OCI-LY3 (cell line): Measurements from ENCODE around the gene HNRNPH1.

Experiments
- H2AFZ ChIP-seq: fragments of 200-600, 300-600 bp; shearing (Covaris generic); 2 replicates; pipeline ENCODE4 v1.6.0; 2014; ENCODE audit warnings: antibody characterized with exemption, low read depth, low read length
- H3K27ac ChIP-seq: fragments of 200-600, 300-600 bp; sonication (generic); 2 replicates; pipeline ENCODE4 v1.5.1; 2014; ENCODE audit warnings: mild to moderate bottlenecking, low read length, moderate library complexity, mixed read lengths
- H3K27me3 ChIP-seq: fragments of 200-600, 300-600 bp; sonication (generic); 2 replicates; pipeline ENCODE4 v1.6.1; 2014; ENCODE audit warnings: low read depth, low read length, mixed read lengths
- H3K36me3 ChIP-seq: fragments of 200-600, 300-600 bp; sonication (generic); replicated peaks from 2 replicates; pipeline ENCODE3; 2014; ENCODE audit warnings: low read depth, low read length, mixed read lengths
- H3K4me1 ChIP-seq: fragments of 300-600, 200-600 bp; sonication (generic); 2 replicates; pipeline ENCODE4 v1.6.1; 2014; ENCODE audit warnings: low read length, mixed read lengths
- H3K4me2 ChIP-seq: fragments of 200-600, 300-600 bp; sonication (generic); 2 replicates; pipeline ENCODE4 v1.6.1; 2014; ENCODE audit warnings: low read length, mixed read lengths
- H3K4me3 ChIP-seq: fragments of 300-600, 200-600 bp; sonication (generic); 2 replicates; pipeline ENCODE4 v1.5.1; 2014; ENCODE audit warnings: antibody characterized with exemption, mild to moderate bottlenecking, low read length, moderate library complexity
- H3K79me2 ChIP-seq: fragments of 300-600, 200-600 bp; shearing (Covaris generic); 2 replicates; pipeline ENCODE4 v1.6.1; 2014; ENCODE audit warnings: mild to moderate bottlenecking, low read length, mixed read lengths
- H3K9ac ChIP-seq: fragments of 300-600, 200-600 bp; shearing (Covaris generic); 2 replicates; pipeline ENCODE4 v1.6.0; 2014; ENCODE audit warnings: mild to moderate bottlenecking, low read length, moderate library complexity
- H3K9me3 ChIP-seq: fragments of 200-600, 300-600 bp; shearing (Covaris generic); 2 replicates; pipeline ENCODE4 v1.6.1; 2014; ENCODE audit warnings: low read length, mixed read lengths; ENCODE audit not compliant: insufficient read depth
- H4K20me1 ChIP-seq: fragments of 200-600, 300-600 bp; sonication (generic); 2 replicates; pipeline ENCODE4 v1.6.1; 2016; ENCODE audit warnings: low read length, mixed read lengths; ENCODE audit not compliant: insufficient read depth
- EZH2phosphoT487 ChIP-seq: fragments of 200-600 bp; shearing (Covaris generic); IDR thresholded peaks from 2 replicates; pipeline ENCODE4 v1.6.1; 2018; ENCODE audit warnings: antibody characterized with exemption, mixed run types, low read depth
- TF ChIP-seq, protein P1 (sequence below): fragments of 200-600, 300-600 bp; sonication (generic); IDR thresholded peaks from 2 replicates; pipeline ENCODE4 v1.5.1; 2014; ENCODE audit warnings: antibody characterized with exemption, low read length, low read depth

The HNRNPH1 gene

DNA sequence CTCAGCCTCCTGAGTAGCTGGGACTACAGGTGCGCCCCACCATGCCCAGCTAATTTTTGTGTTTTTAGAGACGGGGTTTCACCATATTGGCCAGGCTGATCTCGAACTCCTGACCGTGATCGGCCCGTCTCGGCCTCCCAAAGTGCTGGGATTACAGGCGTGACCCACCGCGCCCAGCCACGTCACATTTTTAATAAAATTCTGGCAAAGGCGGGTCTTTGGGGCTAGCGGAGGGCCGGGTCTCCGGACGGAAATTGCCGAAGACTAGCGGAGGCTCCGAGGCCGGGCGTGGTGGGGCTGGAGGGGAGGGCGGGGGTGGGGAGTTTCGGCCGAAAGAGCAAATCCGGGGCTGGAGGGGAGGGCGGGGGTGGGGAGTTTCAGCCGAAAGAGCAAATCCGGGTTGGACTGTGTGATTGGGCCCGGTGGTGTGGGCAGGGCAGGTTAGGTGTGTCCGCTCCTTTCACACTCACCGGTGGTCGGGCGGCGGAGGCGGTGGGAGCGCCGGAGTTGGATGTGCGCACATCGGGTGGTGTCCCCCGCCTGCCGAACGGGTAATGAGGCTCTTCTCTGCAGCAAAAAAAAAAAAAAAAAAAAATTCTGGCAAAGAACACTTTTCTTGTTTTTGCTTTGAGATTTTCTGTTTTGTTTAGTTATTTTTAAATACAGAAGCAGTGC is 46.0 kb downstream of the HNRNPH1 start:
- no peak overlapping the region for H2AFZ ChIP-seq
- H3K9me3 ChIP-seq = no peaks in the 10 kb centered on the region
- no peak overlapping the region for H3K27ac ChIP-seq
- no peak overlapping the region for H3K4me3 ChIP-seq
- no peak for TF ChIP-seq EZH2phosphoT487
- TF ChIP-seq, protein P1, sequence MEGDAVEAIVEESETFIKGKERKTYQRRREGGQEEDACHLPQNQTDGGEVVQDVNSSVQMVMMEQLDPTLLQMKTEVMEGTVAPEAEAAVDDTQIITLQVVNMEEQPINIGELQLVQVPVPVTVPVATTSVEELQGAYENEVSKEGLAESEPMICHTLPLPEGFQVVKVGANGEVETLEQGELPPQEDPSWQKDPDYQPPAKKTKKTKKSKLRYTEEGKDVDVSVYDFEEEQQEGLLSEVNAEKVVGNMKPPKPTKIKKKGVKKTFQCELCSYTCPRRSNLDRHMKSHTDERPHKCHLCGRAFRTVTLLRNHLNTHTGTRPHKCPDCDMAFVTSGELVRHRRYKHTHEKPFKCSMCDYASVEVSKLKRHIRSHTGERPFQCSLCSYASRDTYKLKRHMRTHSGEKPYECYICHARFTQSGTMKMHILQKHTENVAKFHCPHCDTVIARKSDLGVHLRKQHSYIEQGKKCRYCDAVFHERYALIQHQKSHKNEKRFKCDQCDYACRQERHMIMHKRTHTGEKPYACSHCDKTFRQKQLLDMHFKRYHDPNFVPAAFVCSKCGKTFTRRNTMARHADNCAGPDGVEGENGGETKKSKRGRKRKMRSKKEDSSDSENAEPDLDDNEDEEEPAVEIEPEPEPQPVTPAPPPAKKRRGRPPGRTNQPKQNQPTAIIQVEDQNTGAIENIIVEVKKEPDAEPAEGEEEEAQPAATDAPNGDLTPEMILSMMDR = no peak
- H4K20me1 ChIP-seq = no peaks in the 10 kb centered on the region
- no peaks in the 10 kb centered on the region for H3K4me1 ChIP-seq
- peaks cover 11% of the 10 kb centered on the region for H3K36me3 ChIP-seq
- no peak overlapping the region for H3K4me2 ChIP-seq
- no peaks in the 10 kb centered on the region for H3K79me2 ChIP-seq
- H3K9ac ChIP-seq = no peak overlapping the region
- no peaks in the 10 kb centered on the region for H3K27me3 ChIP-seq

DNA sequence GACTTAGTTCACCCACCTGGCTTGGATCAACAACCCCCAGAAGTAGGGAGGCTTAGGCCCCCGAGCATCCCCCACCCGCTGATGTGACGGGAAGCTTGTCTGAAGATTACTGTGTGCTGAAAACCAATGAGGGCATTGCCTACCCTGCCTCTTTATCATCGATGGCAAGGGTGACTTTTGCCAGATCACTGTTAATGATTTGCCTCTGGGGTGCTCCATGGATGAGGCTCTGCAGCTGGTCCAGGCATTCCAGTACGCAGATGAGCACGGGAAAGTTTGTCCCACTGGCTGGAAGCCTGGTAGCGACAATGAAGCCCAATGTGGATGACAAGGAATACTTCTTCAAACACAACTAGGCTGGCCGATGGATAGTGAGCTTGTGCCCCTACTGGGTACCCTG is 51.1 kb downstream of the HNRNPH1 start:
- H3K4me1 ChIP-seq = no peaks in the 10 kb centered on the region
- no peak overlapping the region for H3K27ac ChIP-seq
- H3K4me3 ChIP-seq = no peak overlapping the region
- H3K79me2 ChIP-seq = no peaks in the 10 kb centered on the region
- no peak overlapping the region for H3K9ac ChIP-seq
- no peaks in the 10 kb centered on the region for H3K9me3 ChIP-seq
- peaks cover 27% of the 10 kb centered on the region for H3K36me3 ChIP-seq
- H3K4me2 ChIP-seq = no peak overlapping the region
- no peaks in the 10 kb centered on the region for H4K20me1 ChIP-seq
- no peak for TF ChIP-seq EZH2phosphoT487
- TF ChIP-seq, protein P1 = no peak
- H3K27me3 ChIP-seq = no peaks in the 10 kb centered on the region
- no peak overlapping the region for H2AFZ ChIP-seq

DNA sequence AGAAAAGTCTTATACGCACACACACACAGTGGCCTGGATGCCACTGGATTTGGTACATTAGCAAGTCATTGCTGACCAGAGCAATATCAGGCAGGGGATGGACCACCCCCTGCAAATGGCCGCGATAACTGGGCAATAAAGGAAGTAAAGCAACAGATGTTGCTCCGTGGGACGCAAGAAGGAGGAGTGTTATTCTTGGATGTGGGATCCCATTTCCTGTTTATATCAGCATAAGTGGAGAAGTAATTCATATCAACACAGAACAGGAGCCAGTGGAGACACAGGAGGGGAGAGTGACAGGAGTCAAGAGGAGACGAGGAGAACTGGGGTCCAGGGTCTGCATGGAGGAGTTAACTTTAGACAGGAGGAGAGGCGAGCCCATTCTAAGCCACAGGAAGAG is 54.8 kb downstream of the HNRNPH1 start:
- no peaks in the 10 kb centered on the region for H3K79me2 ChIP-seq
- TF ChIP-seq, protein P1 = no peak
- no peak for TF ChIP-seq EZH2phosphoT487
- H4K20me1 ChIP-seq = no peaks in the 10 kb centered on the region
- no peak overlapping the region for H3K27ac ChIP-seq
- peaks cover 25% of the 10 kb centered on the region for H3K36me3 ChIP-seq
- no peak overlapping the region for H3K4me3 ChIP-seq
- no peak overlapping the region for H3K9ac ChIP-seq
- no peak overlapping the region for H2AFZ ChIP-seq
- H3K4me2 ChIP-seq = no peak overlapping the region
- no peaks in the 10 kb centered on the region for H3K4me1 ChIP-seq
- no peaks in the 10 kb centered on the region for H3K27me3 ChIP-seq
- H3K9me3 ChIP-seq = no peaks in the 10 kb centered on the region

DNA sequence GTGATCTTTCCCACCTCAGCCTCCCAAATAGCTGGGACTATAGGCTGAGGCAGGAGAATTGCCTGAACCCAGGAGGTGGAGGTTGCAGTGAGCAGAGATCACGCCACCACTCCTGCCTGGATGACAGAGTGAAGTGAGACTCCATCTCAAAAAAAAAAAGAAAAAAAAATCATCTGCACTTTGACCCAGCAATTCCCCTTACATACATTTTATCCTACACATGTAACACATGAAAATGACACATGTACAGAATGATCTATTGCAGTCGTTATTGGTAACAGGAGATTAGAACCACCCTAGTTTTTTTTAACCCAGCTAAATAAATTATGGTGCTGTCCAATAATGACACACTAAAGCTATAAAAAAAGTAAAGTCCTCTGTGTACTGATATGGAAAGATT is 58.9 kb downstream of the HNRNPH1 start:
- peaks cover 6% of the 10 kb centered on the region for H3K79me2 ChIP-seq
- H3K9me3 ChIP-seq = no peaks in the 10 kb centered on the region
- no peak overlapping the region for H3K27ac ChIP-seq
- no peak overlapping the region for H3K4me2 ChIP-seq
- peaks cover 21% of the 10 kb centered on the region for H3K36me3 ChIP-seq
- TF ChIP-seq, protein P1 = no peak
- H2AFZ ChIP-seq = no peak overlapping the region
- H4K20me1 ChIP-seq = no peaks in the 10 kb centered on the region
- no peak overlapping the region for H3K9ac ChIP-seq
- H3K27me3 ChIP-seq = no peaks in the 10 kb centered on the region
- H3K4me3 ChIP-seq = no peak overlapping the region
- 0 out of 2 replicates have a peak, but pooled peaks cover 3% of the 10 kb centered on the region for H3K4me1 ChIP-seq
